G401.6 (cell line): ENCODE measurements around the gene RNPEPL1.
"Not testable (repeated sequence)": the region's sequence is repeated elsewhere in the genome, so short reads cannot be mapped to it uniquely, and the experiment has no call there.

Source experiments
- FAIRE-seq: peaks from 2 replicates; lab custom pipeline; 2012; peaks lifted over from hg19 to GRCh38; lab: Jason Lieb, UNC

The RNPEPL1 gene, protein sequence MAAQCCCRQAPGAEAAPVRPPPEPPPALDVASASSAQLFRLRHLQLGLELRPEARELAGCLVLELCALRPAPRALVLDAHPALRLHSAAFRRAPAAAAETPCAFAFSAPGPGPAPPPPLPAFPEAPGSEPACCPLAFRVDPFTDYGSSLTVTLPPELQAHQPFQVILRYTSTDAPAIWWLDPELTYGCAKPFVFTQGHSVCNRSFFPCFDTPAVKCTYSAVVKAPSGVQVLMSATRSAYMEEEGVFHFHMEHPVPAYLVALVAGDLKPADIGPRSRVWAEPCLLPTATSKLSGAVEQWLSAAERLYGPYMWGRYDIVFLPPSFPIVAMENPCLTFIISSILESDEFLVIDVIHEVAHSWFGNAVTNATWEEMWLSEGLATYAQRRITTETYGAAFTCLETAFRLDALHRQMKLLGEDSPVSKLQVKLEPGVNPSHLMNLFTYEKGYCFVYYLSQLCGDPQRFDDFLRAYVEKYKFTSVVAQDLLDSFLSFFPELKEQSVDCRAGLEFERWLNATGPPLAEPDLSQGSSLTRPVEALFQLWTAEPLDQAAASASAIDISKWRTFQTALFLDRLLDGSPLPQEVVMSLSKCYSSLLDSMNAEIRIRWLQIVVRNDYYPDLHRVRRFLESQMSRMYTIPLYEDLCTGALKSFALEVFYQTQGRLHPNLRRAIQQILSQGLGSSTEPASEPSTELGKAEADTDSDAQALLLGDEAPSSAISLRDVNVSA

DNA sequence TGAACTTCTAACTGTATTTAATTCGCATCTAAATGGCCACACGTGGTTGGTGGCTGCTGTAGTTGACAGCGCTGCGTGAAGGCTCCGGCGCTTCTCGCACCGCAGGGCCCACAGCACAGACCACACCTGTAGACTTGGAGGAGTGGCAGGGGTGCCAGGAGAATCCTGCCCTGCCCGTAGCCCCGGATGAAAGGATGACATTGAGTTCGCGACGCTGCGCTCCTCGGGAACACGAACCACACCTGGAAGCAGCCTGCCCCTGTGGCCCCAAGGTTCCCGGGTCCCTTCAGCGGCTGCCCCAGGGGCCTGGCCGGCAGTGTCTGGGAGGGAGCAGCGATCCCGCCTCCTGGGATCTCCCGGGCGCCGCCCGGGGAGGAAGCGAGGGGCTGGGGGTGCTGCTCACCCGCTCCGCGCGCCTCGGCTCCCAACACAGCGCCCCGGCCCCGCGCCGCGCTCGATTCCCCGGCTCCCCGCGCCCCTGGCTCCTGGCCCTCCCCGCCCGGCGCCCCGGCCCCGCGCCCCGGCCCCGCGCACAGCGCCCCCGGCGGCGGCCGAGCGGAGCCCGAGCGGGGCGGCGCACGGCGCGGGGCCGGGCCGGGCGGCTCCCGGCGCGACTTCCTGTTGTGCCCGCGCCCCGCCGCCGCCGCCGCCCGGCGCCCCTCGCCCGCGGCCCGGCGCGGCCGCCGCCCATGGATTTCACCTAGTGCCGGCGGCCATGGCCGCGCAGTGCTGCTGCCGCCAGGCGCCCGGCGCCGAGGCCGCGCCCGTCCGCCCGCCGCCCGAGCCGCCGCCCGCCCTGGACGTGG, at the start of gene RNPEPL1:
Gene RNPEPL1 (plus strand): TSS at position 613 of the 806 bp plus-strand sequence. CDS start 103 bp downstream, at position 716.
- no peak for FAIRE-seq

DNA sequence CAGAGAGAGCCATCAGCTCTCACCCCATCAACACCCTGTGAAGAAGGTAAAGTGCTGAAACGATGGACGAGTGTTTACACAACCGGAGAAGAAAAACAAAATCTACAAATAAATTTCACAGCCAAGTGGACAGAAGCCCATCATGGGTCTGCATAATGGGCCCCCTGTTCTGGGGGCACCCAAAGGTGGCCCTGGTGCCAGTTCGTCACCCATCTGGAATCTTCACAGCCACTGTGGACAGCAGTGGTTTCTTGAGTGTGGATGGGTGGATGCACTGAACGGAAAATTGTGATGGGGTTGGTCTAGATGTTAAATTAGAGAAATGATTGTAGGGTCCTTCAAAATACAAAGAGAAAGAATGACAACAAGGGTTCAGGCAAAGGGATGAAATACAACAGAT, 49.3 kb upstream of the RNPEPL1 start:
- FAIRE-seq = no peak

DNA sequence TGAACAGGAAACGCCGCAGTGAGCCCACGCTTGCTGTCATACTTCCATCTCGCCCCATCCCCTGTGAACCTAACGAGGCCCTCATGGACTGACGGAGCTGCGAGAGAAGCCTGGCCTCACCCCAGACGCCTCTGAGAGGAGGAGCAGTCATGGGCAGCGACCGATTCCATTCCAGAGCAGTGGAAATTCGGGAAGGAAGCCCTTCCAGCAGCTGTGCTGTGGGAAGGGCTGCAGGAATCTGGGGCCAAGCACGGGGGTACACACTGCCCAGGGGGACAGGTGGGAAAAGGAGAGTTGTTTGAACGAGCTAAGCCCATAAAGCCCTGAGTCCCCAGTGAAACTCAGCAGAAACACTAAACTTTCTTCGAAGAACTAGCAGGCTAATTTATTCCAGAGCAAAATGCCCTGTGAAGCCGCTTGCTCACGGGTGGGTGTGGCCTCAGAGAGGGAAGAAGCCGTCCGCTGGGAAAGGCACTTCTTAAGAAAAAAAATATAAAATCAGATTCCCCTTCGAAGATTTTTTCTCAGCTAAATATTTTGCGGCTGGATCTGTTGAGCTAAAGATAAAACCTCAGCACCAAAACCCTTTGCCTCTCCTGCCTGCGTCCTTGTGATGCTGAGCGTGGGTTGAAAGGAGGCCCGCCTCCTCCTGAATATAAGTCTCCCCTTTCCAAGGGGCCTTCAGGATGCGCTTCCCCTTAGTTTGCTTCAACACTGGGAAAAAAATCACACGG, 48.7 kb upstream of the RNPEPL1 start:
- no peak for FAIRE-seq

DNA sequence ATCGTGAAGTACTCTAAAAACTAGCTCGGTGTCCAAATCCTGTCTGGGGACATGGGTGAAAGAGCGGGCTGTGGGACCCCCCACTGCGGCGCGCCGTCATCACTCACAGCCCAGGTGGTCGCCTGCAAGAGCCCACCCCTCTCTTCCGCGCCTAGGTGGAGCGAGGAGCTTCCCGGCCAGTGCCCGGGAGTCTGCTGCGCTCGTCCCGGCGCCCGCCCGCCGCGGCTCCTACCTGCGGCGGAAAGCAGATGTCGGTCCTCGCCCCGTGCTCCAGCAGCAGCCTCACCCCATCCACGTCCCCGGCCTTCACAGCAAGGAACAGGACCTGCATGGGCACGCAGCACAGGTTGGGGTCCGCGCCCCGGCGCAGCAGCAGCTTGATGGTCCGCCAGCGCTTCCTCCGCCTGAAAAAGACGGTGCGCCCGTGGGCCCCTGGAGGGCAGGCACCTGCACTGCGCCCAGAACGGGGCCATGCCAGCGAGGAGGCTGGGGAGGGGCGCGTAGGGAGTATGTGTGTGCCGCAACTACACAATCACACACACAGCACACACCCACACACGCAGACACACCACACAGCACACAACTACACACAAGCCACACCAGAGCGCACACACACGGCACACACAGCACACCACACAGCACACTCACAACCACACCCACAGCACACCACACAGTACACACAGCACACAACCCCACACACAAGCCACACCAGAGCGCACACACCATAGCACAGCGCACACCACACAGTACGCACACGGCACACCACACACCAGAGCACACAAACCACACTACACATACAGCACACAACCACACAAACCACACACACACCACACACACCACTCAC, 47.9 kb upstream of the RNPEPL1 start:
- FAIRE-seq = no peak

DNA sequence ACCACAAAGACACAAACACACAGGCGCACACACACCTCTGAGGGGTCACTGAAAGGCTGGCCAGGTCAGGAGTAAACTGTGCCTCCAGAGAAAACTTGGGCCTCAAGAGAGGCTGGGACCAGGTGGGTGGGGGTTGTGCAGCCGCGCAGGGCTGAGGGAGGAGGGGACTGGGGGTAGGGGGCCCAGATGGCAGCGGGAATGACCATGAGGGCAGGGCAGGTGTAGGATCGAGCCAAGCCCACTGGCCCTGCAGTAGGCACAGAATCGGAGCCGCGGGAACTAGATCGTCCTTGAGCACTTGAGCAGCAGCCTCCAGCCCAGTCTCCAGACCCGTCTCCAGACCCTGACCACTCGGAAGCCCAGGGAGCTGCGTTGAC, 47.3 kb upstream of the RNPEPL1 start:
- FAIRE-seq = no peak

DNA sequence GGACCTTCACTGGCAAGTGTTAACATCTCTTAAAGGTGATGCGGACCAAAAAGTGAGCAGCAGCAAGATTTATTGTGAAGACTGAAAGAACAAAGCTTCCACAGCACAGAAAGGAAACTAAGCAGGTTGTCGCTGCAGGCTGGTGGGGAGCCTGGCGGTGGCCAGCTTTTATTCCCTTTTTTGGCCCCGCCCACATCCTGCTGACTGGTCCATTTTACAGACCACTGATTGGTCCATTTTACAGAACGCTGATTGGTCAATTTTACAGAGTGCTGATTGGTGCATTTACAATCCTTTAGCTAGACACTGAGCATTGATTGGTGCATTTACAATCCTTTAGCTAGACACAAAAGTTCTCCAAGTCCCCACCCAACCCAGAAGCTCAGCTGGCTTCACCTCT, 46.4 kb upstream of the RNPEPL1 start:
- FAIRE-seq = not testable (repeated sequence)

DNA sequence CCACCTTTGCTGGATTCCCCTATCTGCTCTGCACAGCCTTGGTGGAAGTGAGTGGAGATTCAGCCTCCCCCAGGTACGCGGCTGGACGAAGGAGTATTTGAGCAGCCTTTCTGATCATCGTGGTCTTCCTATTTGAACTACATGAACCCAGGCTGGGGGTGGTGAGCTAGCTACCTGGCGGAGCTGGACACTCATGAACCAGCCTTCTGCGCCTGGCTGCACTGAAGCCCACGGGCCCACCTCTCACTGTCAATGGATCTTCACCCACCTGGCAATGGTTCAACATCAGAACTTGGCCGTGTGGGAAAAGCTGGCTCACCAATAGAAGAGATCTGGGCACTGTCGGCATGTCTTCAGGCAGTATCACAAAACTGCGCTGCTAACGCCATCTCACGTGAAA, 45.9 kb upstream of the RNPEPL1 start:
- FAIRE-seq = no peak

DNA sequence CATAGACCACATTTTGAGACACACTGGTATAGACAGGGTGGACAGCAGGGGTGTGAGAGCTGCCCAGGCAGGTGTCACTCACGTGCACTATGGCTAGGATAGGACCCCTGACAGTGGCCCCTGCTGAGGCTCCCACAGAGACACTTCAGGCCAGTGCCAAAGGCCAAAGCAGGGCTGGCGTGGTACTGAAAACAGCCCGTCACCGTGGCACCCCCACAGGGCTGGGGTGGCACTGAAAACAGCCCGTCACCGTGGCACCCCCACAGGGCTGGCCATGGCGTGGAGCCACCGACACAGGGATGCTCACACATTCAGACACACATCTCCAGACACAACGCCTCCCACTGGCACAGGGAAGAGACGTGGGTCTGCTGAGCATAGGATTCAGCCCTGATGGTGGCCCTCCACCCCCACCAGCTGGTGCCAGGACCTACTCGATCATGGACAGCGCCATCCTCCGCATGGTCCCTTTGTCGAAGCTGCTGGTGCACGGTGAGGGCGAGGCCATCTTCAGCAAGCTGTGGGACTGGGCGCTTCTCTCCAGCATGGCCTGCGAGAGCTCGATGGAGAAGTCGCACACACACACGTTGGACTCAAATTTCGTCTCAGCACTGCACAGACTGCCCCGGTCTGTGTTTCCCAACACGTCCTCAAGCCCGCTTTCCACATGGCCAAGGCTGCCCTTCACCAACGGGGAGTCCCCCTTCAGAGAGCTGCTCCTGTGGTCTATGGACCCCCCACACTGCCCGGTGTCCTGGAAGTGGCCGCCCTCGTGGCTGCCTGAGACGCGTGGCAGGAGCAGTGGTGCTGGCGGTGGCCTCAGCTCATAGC, 44.6 kb upstream of the RNPEPL1 start:
- no peak for FAIRE-seq

DNA sequence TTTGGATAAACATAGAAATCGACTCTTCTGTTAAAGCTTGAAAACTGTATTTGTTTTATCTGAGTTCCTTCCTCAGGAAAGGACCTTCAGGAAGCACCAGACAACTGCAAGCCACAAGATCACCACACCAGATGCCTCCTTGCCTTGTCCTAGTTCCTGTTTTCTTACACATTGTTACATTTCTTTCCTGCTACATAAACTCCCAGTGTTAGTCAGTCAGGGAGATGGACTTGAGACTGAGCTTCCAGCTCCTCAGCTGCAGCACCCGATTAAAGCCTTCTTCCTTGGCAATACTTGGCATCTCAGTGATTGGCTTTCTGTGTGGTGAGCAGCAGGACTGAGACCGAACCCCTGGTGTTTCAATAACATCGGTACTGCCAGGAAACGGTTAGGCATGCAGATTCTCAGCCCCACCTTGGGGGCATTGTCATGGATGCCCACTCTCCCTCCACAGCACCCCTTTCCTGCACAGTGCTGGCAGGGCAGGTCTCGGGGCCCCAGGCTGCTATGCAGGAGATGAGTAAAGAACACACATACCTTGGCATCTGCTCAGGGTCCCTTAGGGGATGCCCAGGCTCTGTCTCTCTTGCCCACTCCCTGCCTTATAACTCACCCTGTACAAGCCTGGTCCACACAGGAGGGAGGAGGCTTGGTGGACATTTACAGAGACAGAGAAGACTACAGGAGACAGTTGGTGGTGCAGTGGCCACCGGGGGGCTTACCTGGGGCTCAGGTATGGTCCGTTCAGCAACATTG, 43.1 kb upstream of the RNPEPL1 start:
- FAIRE-seq = no peak

DNA sequence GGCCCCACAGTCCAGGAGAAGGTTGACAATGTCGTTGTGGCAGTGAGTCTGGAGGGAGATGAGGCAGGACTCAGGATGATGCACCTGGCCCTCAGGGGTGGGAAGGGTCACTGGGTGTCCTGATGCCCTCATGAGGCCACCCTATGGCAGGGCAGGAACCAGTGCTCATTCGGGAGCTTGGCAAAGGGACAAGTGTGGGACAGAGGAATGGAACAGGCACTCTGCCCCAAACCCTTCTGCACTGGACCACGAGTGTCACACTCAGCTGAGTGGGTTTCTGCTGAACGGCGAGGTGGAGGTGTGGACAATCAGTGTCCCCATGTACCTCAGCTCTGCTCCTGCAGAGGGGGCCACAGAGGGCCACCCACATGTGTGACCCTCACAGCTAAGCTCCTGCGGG, 42.5 kb upstream of the RNPEPL1 start:
- FAIRE-seq = no peak

DNA sequence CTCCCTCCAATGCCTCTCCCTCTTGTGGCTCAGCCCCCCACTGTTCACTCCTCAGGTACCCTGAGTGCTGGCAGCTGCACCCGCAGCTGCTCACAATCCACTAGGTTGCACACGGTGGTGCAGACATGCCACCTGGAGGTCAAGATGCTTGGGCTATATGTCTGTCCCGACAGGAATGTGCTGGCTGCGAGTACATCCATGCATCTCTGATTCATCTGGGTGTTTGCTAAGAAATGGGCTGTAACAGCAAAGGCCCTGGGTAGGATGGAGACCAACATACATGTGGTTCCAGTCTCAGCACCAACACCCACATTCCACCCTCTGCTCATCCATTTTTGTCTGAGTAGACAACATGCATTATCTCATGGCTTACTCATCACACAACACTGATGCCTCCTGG, 41.8 kb upstream of the RNPEPL1 start:
- no peak for FAIRE-seq

DNA sequence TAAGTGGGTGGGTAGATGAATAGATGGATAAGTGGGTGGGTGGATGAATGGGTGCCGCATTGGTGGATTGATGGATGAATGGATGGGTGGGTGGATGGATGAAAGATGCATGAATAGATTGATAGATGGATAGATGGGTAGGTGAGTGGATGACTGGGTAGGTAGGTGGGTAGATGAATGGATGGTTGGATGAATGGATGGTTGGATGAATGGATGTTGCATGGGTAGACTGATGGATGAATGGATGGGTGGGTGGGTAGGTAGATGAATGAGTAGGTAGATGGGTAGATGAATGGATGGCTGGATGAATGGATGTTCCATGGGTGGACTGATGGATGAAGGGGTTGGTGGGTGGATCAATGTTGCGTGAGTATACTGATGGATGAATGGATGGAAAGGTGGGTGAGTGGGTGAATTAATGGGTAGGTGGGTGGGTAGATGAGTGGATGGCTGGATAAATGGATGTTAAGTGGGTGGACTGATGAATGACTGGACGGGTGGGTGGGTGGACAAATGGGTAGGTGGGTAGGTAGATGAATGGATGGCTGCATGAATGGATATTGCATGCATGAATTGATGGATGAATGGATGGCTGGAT, 41.0 kb upstream of the RNPEPL1 start:
- FAIRE-seq = no peak

DNA sequence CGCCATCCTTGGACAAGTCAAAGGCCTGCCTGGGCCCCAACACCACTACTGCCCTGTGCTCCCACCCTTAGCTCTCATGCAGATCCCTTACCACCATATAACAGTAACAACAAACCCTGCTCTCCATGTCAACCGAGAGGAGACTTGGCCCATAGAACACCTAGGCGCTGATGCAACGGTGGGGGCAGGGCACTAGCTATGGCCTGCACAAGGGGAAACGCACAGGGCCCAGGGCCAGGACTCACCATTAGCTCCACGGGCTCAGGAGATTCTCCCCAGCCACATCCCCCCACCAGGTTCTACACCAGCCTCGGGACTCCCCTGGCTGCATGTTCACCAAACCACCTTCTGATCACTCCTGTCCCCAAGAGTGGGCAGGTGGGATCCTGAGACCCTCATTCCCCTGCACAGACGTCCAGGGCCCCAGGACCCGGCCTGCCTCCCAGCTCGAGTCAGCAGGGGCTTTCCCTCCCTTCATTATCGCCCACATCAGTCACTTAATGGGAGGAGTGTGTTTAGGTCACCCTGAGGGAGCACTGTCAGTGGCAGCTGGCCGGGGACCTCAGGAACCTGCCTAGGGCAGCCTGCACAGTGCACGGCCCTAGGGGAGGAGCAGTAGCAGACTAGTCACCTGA, 39.8 kb upstream of the RNPEPL1 start:
- FAIRE-seq = no peak

DNA sequence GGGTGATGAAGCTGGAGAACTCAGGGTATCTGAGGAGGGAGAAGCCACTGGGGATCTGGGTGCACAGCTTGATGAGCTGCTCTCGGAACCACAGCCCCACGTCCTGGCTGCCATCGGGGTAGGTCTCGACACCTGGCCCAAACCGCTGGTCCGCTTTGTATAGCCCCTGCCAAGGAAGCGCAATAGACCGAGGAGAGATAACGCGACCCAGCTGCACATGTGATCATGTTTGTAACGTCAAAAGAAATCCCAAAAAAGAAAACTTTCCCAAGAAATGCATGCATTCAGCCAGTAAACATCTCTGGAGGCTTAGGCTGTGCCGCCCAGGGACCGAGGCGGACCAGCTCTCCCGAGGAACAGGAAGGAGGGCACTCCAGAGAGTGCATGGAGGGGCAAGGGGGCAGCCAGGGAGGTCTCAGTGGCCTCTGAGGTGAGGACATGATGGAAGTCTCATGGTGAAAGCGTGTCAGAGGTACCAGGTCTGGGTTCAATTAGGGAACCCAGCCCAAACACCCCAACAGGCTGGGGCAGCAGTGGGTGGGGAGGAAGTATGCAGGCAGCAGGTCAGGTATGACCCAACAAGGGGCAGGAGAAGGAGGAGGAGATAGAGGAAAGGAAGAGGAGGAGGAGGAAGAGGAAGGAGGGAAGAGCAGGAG, 38.8 kb upstream of the RNPEPL1 start:
- no peak for FAIRE-seq

DNA sequence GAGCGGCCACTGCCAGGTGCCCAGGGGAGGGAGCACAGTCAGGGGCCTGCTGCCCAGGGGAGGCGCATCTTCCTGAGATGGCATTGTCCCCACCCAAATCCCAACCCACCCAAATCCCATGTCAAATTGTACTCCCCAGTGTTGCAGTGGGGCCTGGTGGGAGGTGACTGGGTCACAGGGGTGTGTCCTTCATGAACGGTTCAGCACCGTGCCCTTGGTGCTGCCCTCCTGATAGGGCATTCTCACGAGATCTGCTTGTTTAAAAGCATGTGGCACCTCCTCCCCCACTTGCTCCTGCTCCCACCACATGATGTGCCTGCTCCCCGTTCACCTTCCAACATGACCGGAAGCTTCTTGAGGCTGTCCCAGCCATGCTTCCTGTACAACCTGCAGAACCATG, 38.1 kb upstream of the RNPEPL1 start:
- no peak for FAIRE-seq

DNA sequence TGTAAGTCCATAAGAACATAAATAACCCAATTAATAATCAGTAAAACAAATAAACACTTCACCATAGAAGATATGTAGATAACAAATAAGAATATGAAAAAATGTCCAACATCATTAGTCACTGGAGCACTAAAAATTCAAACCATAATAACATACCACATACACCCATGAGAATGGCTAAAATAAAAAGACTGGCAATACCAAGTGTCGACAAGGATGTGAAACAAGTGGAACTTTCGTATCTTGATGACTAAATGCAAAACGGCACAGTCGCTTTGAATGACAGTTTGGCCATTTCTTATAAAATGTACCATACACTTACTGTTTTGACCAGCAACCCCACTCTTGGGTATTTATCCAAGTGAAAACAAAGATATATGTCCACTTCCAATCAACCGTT, 37.2 kb upstream of the RNPEPL1 start:
- FAIRE-seq = no peak

DNA sequence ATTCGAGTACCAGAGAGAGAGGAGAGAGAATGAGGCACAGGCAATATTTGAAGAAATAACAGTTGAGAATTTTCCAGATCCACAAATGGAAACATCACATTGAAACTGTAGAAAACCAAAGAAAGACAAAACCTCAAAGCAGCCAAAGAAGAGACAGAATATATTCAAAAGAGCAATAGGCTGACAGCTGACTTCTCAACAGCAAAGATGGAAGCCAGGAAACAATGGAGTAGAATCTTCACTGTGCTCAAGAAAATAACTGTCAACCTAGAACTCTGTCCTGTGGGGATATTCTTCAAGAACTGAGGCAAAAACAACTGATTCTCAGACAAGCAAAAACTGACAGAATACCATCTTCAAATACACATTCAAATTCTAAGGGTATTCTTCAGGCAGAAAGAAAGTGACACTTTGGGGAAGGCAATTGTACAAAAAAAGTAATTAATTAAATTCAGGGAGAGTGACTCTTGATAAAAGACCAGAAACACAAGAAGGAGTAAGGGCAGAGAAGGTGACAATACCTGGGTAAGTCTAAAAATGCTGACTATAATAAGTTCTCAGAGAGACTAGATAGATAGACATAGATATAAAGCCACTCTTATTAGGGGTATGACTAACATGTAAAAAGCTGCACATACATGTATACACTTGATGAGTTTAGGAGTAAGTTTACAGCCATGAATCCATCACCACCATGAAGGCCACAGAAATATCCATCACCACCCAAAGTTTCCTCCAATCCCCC, 36.1 kb upstream of the RNPEPL1 start:
- no peak for FAIRE-seq
